Measurements from ENCODE around the gene MAP7D1.
"Not testable (repeated sequence)": the region's sequence is repeated elsewhere in the genome, so short reads cannot be mapped to it uniquely, and the experiment has no call there.

The MAP7D1 gene

DNA sequence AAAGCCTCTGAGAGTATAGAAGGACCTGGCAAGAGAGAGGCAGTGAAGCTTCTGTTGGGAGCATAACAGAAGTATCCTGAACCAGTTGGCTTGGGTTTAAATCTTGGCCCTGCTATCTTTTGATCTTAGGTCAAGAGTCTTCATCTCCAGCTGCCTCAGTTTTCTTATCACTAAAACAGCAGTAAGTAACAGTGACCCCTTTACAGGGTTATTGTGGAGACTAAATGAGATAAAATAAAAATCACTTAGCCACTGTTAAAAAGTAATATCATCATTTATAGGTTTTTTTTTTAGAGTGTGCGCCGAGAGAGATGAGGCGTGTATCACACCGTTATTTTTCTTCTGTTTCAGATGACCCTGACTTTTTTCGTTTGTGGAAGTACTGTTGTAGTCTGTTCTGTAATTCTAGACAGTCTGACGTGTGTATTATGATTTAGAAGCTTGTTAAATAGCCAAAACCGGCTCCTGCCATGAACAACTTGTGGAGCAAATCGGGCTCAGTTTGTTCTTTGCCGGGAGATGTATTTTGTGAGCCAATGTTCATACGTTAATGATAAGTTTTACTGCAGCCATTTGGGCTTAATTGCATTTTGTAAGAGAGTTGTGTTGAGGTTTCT, 69.4 kb downstream of the MAP7D1 start:
- Histone ChIP-seq H3K36me3 (ENCODE audit: control insufficient read depth, insufficient read depth, low read length) (peaks cover 20% of the 10 kb centered on the region), H3K27me3 (ENCODE audit: control insufficient read depth, insufficient read depth, low read length) (no peaks in the 10 kb centered on the region), H3K4me1 (ENCODE audit: control insufficient read depth, insufficient read depth, low read length) (peaks cover 15% of the 10 kb centered on the region), H3K27ac (ENCODE audit: low read depth, low read length) (peak overlapping the region; percentile 96), H3K9me3 (ENCODE audit: control insufficient read depth, insufficient read depth, low read length) (no peaks in the 10 kb centered on the region), H3K4me3 (ENCODE audit: low read depth, low read length) (peak overlapping the region; percentile 96), H3K9ac (ENCODE audit: low read depth, low read length) (peak overlapping the region; percentile 95)

DNA sequence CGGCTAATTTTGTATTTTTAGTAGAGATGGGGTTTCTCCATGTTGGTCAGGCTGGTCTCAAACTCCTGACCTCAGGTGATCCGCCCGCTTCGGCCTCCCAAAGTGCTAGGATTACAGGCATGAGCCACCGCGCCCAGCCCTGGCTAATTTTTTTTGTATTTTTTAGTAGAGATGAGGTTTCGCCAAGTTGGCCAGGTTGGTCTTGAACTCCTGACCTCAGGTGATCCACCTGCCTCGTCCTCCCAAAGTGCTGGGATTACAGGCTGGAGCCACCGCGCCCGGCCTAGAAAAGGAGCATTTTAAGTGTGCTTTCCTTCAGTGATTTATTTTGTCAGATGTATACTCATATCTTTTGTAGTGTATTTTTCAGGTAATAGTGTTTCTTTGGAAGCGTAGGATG, 74.3 kb downstream of the MAP7D1 start:
- not testable (repeated sequence) for H3K4me1 ChIP-seq (ENCODE audit: control insufficient read depth, insufficient read depth, low read length)

More for the DNA sequence above, 74.3 kb downstream of the MAP7D1 start:
- H3K36me3 ChIP-seq (ENCODE audit: control insufficient read depth, insufficient read depth, low read length), result peaks cover 43% of the 10 kb centered on the region
- H3K9me3 ChIP-seq (ENCODE audit: control insufficient read depth, insufficient read depth, low read length); H3K9ac ChIP-seq (ENCODE audit: low read depth, low read length); H3K27ac ChIP-seq (ENCODE audit: low read depth, low read length); H3K27me3 ChIP-seq (ENCODE audit: control insufficient read depth, insufficient read depth, low read length); H3K4me3 ChIP-seq (ENCODE audit: low read depth, low read length): not testable (repeated sequence)
